GM23338 (cell line): ENCODE data around the gene DCLK2. TPM values are rescaled to one million over a fixed set of nuclear protein-coding genes. Genes with fewer than 3 reads are reported as not detected.
A peak's percentile ranks its signal among the peaks of the same experiment; 100 is the strongest.

Experiments used
- ATAC-seq: fragments of 200-7000 bp; cut with Tn5 transposase; 3 replicates; pipeline ENCODE4 v1.9.1; 2020
- DNase-seq: peaks from one replicate; pipeline ENCODE4 v3.0.0-alpha.2; 2015; ENCODE audit warnings: low spot score
- H2AFZ ChIP-seq: fragments of 200-600 bp; sonication (generic); 2 replicates; pipeline ENCODE4 v1.8.0; 2016; ENCODE audit warnings: antibody characterized with exemption, mild to moderate bottlenecking, moderate library complexity
- H3F3A ChIP-seq: fragments of 200-600 bp; sonication (generic); replicated peaks from 2 replicates; pipeline ENCODE4 v1.8.0; 2017; ENCODE audit warnings: antibody characterized with exemption, mixed run types, low read depth
- H3K27ac ChIP-seq: fragments of 200-600 bp; sonication (generic); 2 replicates; pipeline ENCODE4 v1.6.1; 2016; ENCODE audit warnings: low read depth
- H3K27me3 ChIP-seq: fragments of 200-600 bp; sonication (generic); 2 replicates; pipeline ENCODE4 v1.8.0; 2016; ENCODE audit warnings: mild to moderate bottlenecking, mixed run types, moderate library complexity; ENCODE audit not compliant: insufficient read depth
- H3K36me3 ChIP-seq: fragments of 200-600 bp; sonication (generic); 2 replicates; pipeline ENCODE4 v1.8.0; 2016; ENCODE audit warnings: mild to moderate bottlenecking; ENCODE audit not compliant: insufficient read depth
- H3K4me1 ChIP-seq: fragments of 200-600 bp; sonication (generic); 2 replicates; pipeline ENCODE4 v1.8.0; 2016; ENCODE audit warnings: mild to moderate bottlenecking, moderate library complexity; ENCODE audit not compliant: insufficient read depth
- H3K4me2 ChIP-seq: fragments of 200-600 bp; sonication (generic); 2 replicates; pipeline ENCODE4 v1.7.1; 2017; ENCODE audit warnings: mixed run types
- H3K4me3 ChIP-seq: fragments of 200-600 bp; sonication (generic); 2 replicates; pipeline ENCODE4 v1.6.1; 2016; ENCODE audit warnings: mixed run types
- H3K79me2 ChIP-seq: fragments of 200-600 bp; sonication (generic); replicated peaks from 2 replicates; pipeline ENCODE4 v1.8.0; 2017; ENCODE audit warnings: mild to moderate bottlenecking; ENCODE audit not compliant: insufficient read depth
- H3K9me2 ChIP-seq: fragments of 200-600 bp; sonication (generic); 2 replicates; pipeline ENCODE4 v1.8.0; 2017; ENCODE audit not compliant: insufficient read depth
- H4K20me1 ChIP-seq: fragments of 200-600 bp; sonication (generic); replicated peaks from 2 replicates; pipeline ENCODE4 v1.8.0; 2017; ENCODE audit warnings: mild to moderate bottlenecking; ENCODE audit not compliant: insufficient read depth
- H3K27ac Mint-ChIP-seq: 2 replicates; pipeline ENCODE4 v1.8.0; 2020; ENCODE audit warnings: inconsistent platforms, mild to moderate bottlenecking, moderate library complexity, mixed read lengths
- H3K27me3 Mint-ChIP-seq: 3 replicates; pipeline ENCODE4 v1.8.0; 2022; ENCODE audit warnings: low read depth, mild to moderate bottlenecking, moderate library complexity, mixed read lengths, inconsistent platforms; ENCODE audit not compliant: insufficient read depth, poor library complexity
- H3K36me3 Mint-ChIP-seq: 3 replicates; pipeline ENCODE4 v1.8.0; 2021; ENCODE audit warnings: low read depth, mild to moderate bottlenecking, inconsistent platforms, moderate library complexity, mixed read lengths
- H3K4me1 Mint-ChIP-seq: 3 replicates; pipeline ENCODE4 v1.8.0; 2020; ENCODE audit warnings: mild to moderate bottlenecking, inconsistent platforms, mixed read lengths
- H3K4me3 Mint-ChIP-seq: 3 replicates; pipeline ENCODE4 v1.8.0; 2021; ENCODE audit warnings: moderate library complexity, mild to moderate bottlenecking, inconsistent platforms, mixed read lengths
- H3K9me3 Mint-ChIP-seq: 3 replicates; pipeline ENCODE4 v1.8.0; 2020; ENCODE audit warnings: moderate library complexity, mild to moderate bottlenecking, inconsistent platforms, mixed read lengths
- CREB1 ChIP-seq: fragments of 250-450 bp; sonication (Bioruptor Pico); IDR thresholded peaks from 2 replicates; pipeline ENCODE4 v1.5.0; 2020; ENCODE audit warnings: low read depth, mild to moderate bottlenecking, moderate library complexity
- ETS1 ChIP-seq: IDR thresholded peaks from 2 replicates; pipeline ENCODE4 v1.6.1; 2016; ENCODE audit warnings: antibody characterized with exemption
- EZH2 ChIP-seq: fragments of 200-600 bp; sonication (generic); IDR thresholded peaks from one replicate; pipeline ENCODE4 v1.8.0; 2017; ENCODE audit warnings: antibody characterized with exemption, mild to moderate bottlenecking, low read depth; ENCODE audit not compliant: unreplicated experiment
- JUNB ChIP-seq: IDR thresholded peaks from one replicate; pipeline ENCODE4 v1.6.1; 2016; ENCODE audit warnings: antibody characterized with exemption; ENCODE audit not compliant: unreplicated experiment
- NANOG ChIP-seq: IDR thresholded peaks from 2 replicates; pipeline ENCODE4 v1.6.1; 2016; ENCODE audit warnings: antibody characterized with exemption, borderline replicate concordance
- POLR2AphosphoS5 ChIP-seq: IDR thresholded peaks from 2 replicates; pipeline ENCODE4 v1.6.1; 2016; ENCODE audit warnings: antibody characterized with exemption, low read depth
- REST ChIP-seq: IDR thresholded peaks from one replicate; pipeline ENCODE4 v1.6.1; 2018; ENCODE audit warnings: antibody characterized with exemption; ENCODE audit not compliant: unreplicated experiment
- ZNF462 ChIP-seq: fragments of 250-450 bp; sonication (Bioruptor Pico); IDR thresholded peaks from 2 replicates; pipeline ENCODE4 v1.5.0; 2020; ENCODE audit warnings: mild to moderate bottlenecking, moderate library complexity
- polyA plus RNA-seq: library from polyadenylated mRNA; unstranded; fragments of >200 nt; fragmentation: Nextera tagmentation; extraction: Ambion mirVana; gene quantifications from 2 replicates; pipeline ENCODE4 v1.2.1, GENCODE V29; 2016
- total RNA-seq: library from RNA; depleted of rRNA; stranded (reverse); fragments of >200 nt; shearing (Covaris generic); gene quantifications from 2 replicates; pipeline ENCODE4 v1.2.3, GENCODE V29; 2014

Gene DCLK2
- total and polyA plus RNA-seq, 2 experiments from 2014 or later: 0.49 TPM; not detected in 1

GRCh38 chr4:150173982-150174398, 95.7 kb downstream of the DCLK2 start:
- H3K27ac Mint-ChIP-seq: no peak overlapping the region
- no peak for ATAC-seq

GRCh38 chr4:150176547-150176946, 98.3 kb downstream of the DCLK2 start:
- Histone ChIP-seq H3K4me2 (no peak overlapping the region), H3F3A (no peaks in the 10 kb centered on the region), H3K9me2 (no peaks in the 10 kb centered on the region), H3K36me3 (no peaks in the 10 kb centered on the region), H3K27ac (no peak overlapping the region), H3K79me2 (no peaks in the 10 kb centered on the region), H2AFZ (no peak overlapping the region), H4K20me1 (no peaks in the 10 kb centered on the region; the same call in 1 of the 2 replicates), H3K4me3 (no peak overlapping the region), H3K4me1 (no peaks in the 10 kb centered on the region), H3K27me3 (no peaks in the 10 kb centered on the region)
- no peak overlapping the region for H3K27ac Mint-ChIP-seq
- no peak overlapping the region for H3K4me3 Mint-ChIP-seq
- H3K36me3 Mint-ChIP-seq: no peaks in the 10 kb centered on the region
- H3K4me1 Mint-ChIP-seq: no peaks in the 10 kb centered on the region
- H3K27me3 Mint-ChIP-seq: no peaks in the 10 kb centered on the region
- ATAC-seq: no peak
- H3K9me3 Mint-ChIP-seq: no peaks in the 10 kb centered on the region
- no peak for DNase-seq
- TF ChIP-seq CREB1: no peak
- TF ChIP-seq ZNF462 (CRISPR knock-in tag): no peak
- no peak for TF ChIP-seq JUNB

More at GRCh38 chr4:150173982-150174398, 95.7 kb downstream of the DCLK2 start:
- Histone ChIP-seq H3F3A (no peaks in the 10 kb centered on the region), H3K9me2 (no peaks in the 10 kb centered on the region), H3K36me3 (no peaks in the 10 kb centered on the region), H3K27me3 (no peaks in the 10 kb centered on the region), H3K4me2 (no peak overlapping the region), H4K20me1 (no peaks in the 10 kb centered on the region; the same call in 1 of the 2 replicates), H3K4me1 (no peaks in the 10 kb centered on the region), H2AFZ (0 out of 2 replicates have a peak overlapping the region, but pooled peaks have one; percentile 38), H3K27ac (no peak overlapping the region), H3K4me3 (no peak overlapping the region), H3K79me2 (no peaks in the 10 kb centered on the region)
- Mint-ChIP-seq H3K9me3 (no peaks in the 10 kb centered on the region), H3K4me3 (no peak overlapping the region), H3K36me3 (no peaks in the 10 kb centered on the region), H3K27me3 (no peaks in the 10 kb centered on the region), H3K4me1 (no peaks in the 10 kb centered on the region)
- no peak for TF ChIP-seq REST
- no peak for TF ChIP-seq POLR2AphosphoS5
- no peak for TF ChIP-seq EZH2
- no peak for TF ChIP-seq NANOG
- no peak for TF ChIP-seq ETS1
- DNase-seq: no peak
